IMR-90 (cell line): ENCODE measurements around the gene NFKBIE. TPM values are rescaled to one million over a fixed set of nuclear protein-coding genes. Genes with fewer than 3 reads are reported as not detected.

Experiments
- ATAC-seq: fragments of 200-7000 bp; cut with Tn5 transposase; 2 replicates; pipeline ENCODE4 v1.9.1; 2020; ENCODE audit warnings: low read depth, mild to moderate bottlenecking, moderate library complexity
- BruUV-seq: library from RNA; stranded (reverse); fragments of 400-500 nt; replicated peaks from 2 replicates; lab custom pipeline; 2021; lab: Mats Ljungman, UMichigan
- CTCF ChIA-PET: fragments of 300-600 bp; formaldehyde crosslinking; extraction: SDS; loops from one replicate; lab custom pipeline; 2021; ENCODE audit warnings: antibody characterized with exemption; lab: Yijun Ruan, JAX
- POLR2A ChIA-PET: fragments of 300-600 bp; sonication (Branson Sonifier 250); formaldehyde crosslinking; loops from one replicate; lab custom pipeline; 2022; ENCODE audit warnings: antibody characterized with exemption; ENCODE audit not compliant: unreplicated experiment; lab: Charles Lee
- DNase-seq: peaks from one replicate; pipeline ENCODE4 v3.0.0; 2013
- H2AFZ ChIP-seq: replicated peaks from 2 replicates; pipeline ENCODE3; 2013; ENCODE audit warnings: low read length, mild to moderate bottlenecking; ENCODE audit not compliant: poor library complexity
- H2AK5ac ChIP-seq: 2 replicates; pipeline ENCODE4 v1.6.1; 2013; ENCODE audit warnings: low read depth, low read length, inconsistent platforms
- H2AK9ac ChIP-seq: replicated peaks from 2 replicates; pipeline ENCODE3; 2013; ENCODE audit warnings: mild to moderate bottlenecking, low read depth, low read length, moderate library complexity; ENCODE audit not compliant: poor library complexity
- H2BK120ac ChIP-seq: 2 replicates; pipeline ENCODE4 v1.6.1; 2013; ENCODE audit warnings: low read depth, low read length, inconsistent platforms
- H2BK15ac ChIP-seq: 3 replicates; pipeline ENCODE4 v1.6.1; 2013; ENCODE audit warnings: low read depth, low read length, inconsistent platforms
- H2BK20ac ChIP-seq: 2 replicates; pipeline ENCODE4 v1.6.1; 2013; ENCODE audit warnings: low read depth, mild to moderate bottlenecking, inconsistent platforms, low read length, moderate library complexity
- H2BK5ac ChIP-seq: 2 replicates; pipeline ENCODE4 v1.6.1; 2013; ENCODE audit warnings: mild to moderate bottlenecking, low read depth, low read length, inconsistent platforms; ENCODE audit not compliant: poor library complexity, severe bottlenecking
- H3K14ac ChIP-seq: replicated peaks from 2 replicates; pipeline ENCODE4 v1.6.1; 2013; ENCODE audit warnings: low read depth, low read length, inconsistent platforms
- H3K18ac ChIP-seq: 2 replicates; pipeline ENCODE4 v1.6.1; 2013; ENCODE audit warnings: low read depth, low read length, control low read depth
- H3K23ac ChIP-seq: 2 replicates; pipeline ENCODE4 v1.6.1; 2013; ENCODE audit warnings: low read depth, low read length, inconsistent platforms
- H3K27ac ChIP-seq: 2 replicates; pipeline ENCODE4 v1.5.1; 2013; ENCODE audit warnings: mild to moderate bottlenecking, control low read depth, low read length; ENCODE audit not compliant: insufficient read depth
- H3K27me3 ChIP-seq: 2 replicates; pipeline ENCODE4 v1.6.1; 2013; ENCODE audit warnings: low read length; ENCODE audit not compliant: control insufficient read depth, insufficient read depth
- H3K36me3 ChIP-seq: 2 replicates; pipeline ENCODE4 v1.6.1; 2013; ENCODE audit warnings: low read length, mixed read lengths; ENCODE audit not compliant: control insufficient read depth, insufficient read depth
- H3K4ac ChIP-seq: 2 replicates; pipeline ENCODE4 v1.6.1; 2013; ENCODE audit warnings: low read depth, low read length, inconsistent platforms
- H3K4me1 ChIP-seq: 2 replicates; pipeline ENCODE4 v1.6.1; 2013; ENCODE audit warnings: low read length, mixed read lengths; ENCODE audit not compliant: control insufficient read depth, insufficient read depth
- H3K4me2 ChIP-seq: 2 replicates; pipeline ENCODE4 v1.6.1; 2013; ENCODE audit warnings: low read depth, mild to moderate bottlenecking, control low read depth, low read length, moderate library complexity
- H3K4me3 ChIP-seq: 2 replicates; pipeline ENCODE4 v1.5.1; 2013; ENCODE audit warnings: low read depth, mild to moderate bottlenecking, control low read depth, low read length, moderate library complexity; ENCODE audit not compliant: insufficient read depth
- H3K56ac ChIP-seq: 2 replicates; pipeline ENCODE4 v1.6.1; 2013; ENCODE audit warnings: low read length, inconsistent platforms; ENCODE audit not compliant: insufficient read depth; ENCODE audit errors: extremely low read depth
- H3K79me1 ChIP-seq, 2 experiments: 2 replicates each; pipeline ENCODE4 v1.6.1; 2013; ENCODE audit warnings: low read length in 2 of 2, inconsistent platforms in 1 of 2, low read depth in 1 of 2
- H3K9ac ChIP-seq: 2 replicates; pipeline ENCODE4 v1.6.1; 2013; ENCODE audit warnings: low read depth, low read length, control low read depth
- H3K9me1 ChIP-seq: 2 replicates; pipeline ENCODE4 v1.6.1; 2013; ENCODE audit warnings: low read length, inconsistent platforms; ENCODE audit not compliant: insufficient read depth
- H3K9me3 ChIP-seq: 2 replicates; pipeline ENCODE4 v1.6.1; 2013; ENCODE audit warnings: low read length; ENCODE audit not compliant: control insufficient read depth, insufficient read depth
- H4K20me1 ChIP-seq: 2 replicates; pipeline ENCODE4 v1.6.1; 2013; ENCODE audit warnings: low read length, inconsistent platforms; ENCODE audit not compliant: insufficient read depth
- H4K5ac ChIP-seq: 2 replicates; pipeline ENCODE4 v1.6.1; 2013; ENCODE audit warnings: mild to moderate bottlenecking, low read depth, low read length, control low read depth
- H4K8ac ChIP-seq, 2 experiments: 2 replicates each; pipeline ENCODE4 v1.6.1; 2013; ENCODE audit warnings: low read depth in 2 of 2, low read length in 2 of 2, control low read depth in 1 of 2, inconsistent platforms in 1 of 2
- H4K91ac ChIP-seq: 2 replicates; pipeline ENCODE4 v1.6.1; 2013; ENCODE audit warnings: low read depth, low read length, inconsistent platforms; ENCODE audit not compliant: insufficient read depth
- BHLHE40 ChIP-seq: fragments of 150-350 bp; IDR thresholded peaks from 2 replicates; pipeline ENCODE4 v1.6.1; 2016; ENCODE audit warnings: mild to moderate bottlenecking, low read depth, low read length
- MAZ ChIP-seq: IDR thresholded peaks from 2 replicates; pipeline ENCODE4 v1.6.1; 2012; ENCODE audit warnings: low read depth, mild to moderate bottlenecking, low read length, improper control_type of control experiment, moderate library complexity, borderline replicate concordance
- RAD21 ChIP-seq: IDR thresholded peaks from 2 replicates; pipeline ENCODE4 v1.6.1; 2012; ENCODE audit warnings: low read length, improper control_type of control experiment
- SMC3 ChIP-seq: fragments of 150-350 bp; IDR thresholded peaks from 2 replicates; pipeline ENCODE4 v1.6.1; 2016; ENCODE audit warnings: low read depth, mild to moderate bottlenecking, antibody characterized with exemption, low read length, moderate library complexity
- WGBS, 2 experiments: methylation state at CpG; one replicate each; pipeline versions ENCODE4 v1.1.5 to v1.1.7; 2013; ENCODE audit warnings: missing lambda C conversion rate in 2 of 2; ENCODE audit not compliant: insufficient read length in 1 of 2; ENCODE audit errors: extremely low coverage in 2 of 2; 5-methylcytosine and 5-hydroxymethylcytosine counted together
- dilution Hi-C: fragments of 300-500 bp; cut with HindIII; formaldehyde crosslinking; loops from one replicate; pipeline ENCODE4 v1.14.3; 2018; ENCODE audit warnings: low sequenced_read_pairs; ENCODE audit not compliant: unreplicated experiment
- in situ Hi-C: fragments of 300-500 bp; cut with MboI; formaldehyde crosslinking; loops from 3 replicates; pipeline ENCODE4 v1.14.3; 2019; ENCODE audit warnings: low sequenced_read_pairs, inconsistent platforms, mixed read lengths
- intact Hi-C: fragments of 100-400 bp; cut with micrococcal nuclease; formaldehyde crosslinking; loops from 2 replicates; pipeline ENCODE4 v1.10.0; 2022
- polyA plus RNA-seq, 3 experiments: library from polyadenylated mRNA; depleted of rRNA; stranded (reverse); fragments of >200 nt; gene quantifications; 2 replicates each; pipeline ENCODE4 v1.2.3, GENCODE V29; 2012; ENCODE audit warnings: low replicate concordance in 1 of 3
- total RNA-seq: library from RNA; depleted of rRNA; stranded (reverse); fragments of >200 nt; gene quantifications from 2 replicates; pipeline ENCODE4 v1.2.3, GENCODE V29; 2012

Gene NFKBIE
- total and polyA plus RNA-seq, 2 of the 4 experiments (the other 2 are of a cell fraction): 7.9 to 13.0 TPM

DNA sequence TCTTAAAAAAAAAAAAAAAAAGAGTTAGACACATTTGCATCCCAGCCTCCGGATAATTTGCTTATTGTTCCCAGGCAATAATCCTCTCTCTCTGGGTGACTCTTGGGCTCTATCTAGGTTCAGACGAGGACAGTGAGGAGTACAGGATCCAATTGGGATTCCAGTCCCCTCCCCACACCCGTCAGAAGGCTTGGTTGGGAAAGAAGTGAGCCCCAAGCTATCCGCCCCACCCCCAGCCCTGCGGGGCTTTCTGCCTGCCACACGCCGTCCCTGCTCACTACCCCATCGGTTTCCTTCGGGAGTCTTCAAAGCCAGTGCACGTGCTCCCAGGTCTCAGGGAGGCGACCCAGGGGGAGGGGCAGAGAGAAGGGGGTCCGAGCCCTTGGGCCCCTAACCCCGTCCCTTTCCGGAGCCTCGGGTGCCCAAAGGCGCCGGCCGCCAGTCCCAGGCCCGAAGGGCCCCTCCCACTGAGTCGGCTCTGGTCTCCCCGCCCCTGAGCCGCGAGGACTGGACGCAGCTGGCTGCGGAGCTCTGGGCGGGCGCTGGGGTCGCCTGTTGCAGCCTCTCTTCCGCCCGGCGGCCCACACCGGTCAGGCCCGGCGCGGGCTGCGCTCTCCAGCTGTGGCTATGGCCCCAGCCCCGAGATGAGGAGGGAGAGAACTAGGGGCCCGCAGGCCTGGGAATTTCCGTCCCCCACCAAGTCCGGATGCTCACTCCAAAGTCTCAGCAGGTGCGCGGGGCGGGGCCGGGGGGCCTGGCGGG lies 46.1 kb downstream of the NFKBIE start:
- WGBS, 2 experiments: no CpG with 5 or more reads among the region's 45 CpGs
- in situ Hi-C loops: no loop called here

More for the DNA sequence above, 46.1 kb downstream of the NFKBIE start:
- Histone ChIP-seq H3K14ac (no peak overlapping the region), H2BK120ac (no peak overlapping the region), H3K36me3 (no peaks in the 10 kb centered on the region), H2BK20ac (no peak overlapping the region), H3K4me1 (peaks cover 13% of the 10 kb centered on the region), H4K8ac (peak overlapping the region in 1 of 2 experiments; percentile 72; a peak in 1 of 4 replicates), H4K5ac (no peak overlapping the region), H4K20me1 (no peaks in the 10 kb centered on the region), H3K79me1 (0 out of 4 replicates have a peak, but pooled peaks cover 0 to under 1% of the 10 kb centered on the region in 2 experiments), H3K4ac (peak overlapping the region; percentile 78), H3K4me3 (peak overlapping the region; percentile 46), H3K56ac (no peak overlapping the region), H2AK5ac (no peak overlapping the region), H3K27ac (no peak overlapping the region), H3K18ac (no peak overlapping the region; the same call in 1 of the 2 replicates), H3K9me3 (no peaks in the 10 kb centered on the region), H2BK15ac (no peak overlapping the region), H3K9ac (peak overlapping the region; percentile 32; the same call in 1 of the 2 replicates), H3K4me2 (peak overlapping the region; percentile 86), H3K9me1 (peaks cover 4% of the 10 kb centered on the region; the same call in 1 of the 2 replicates), H4K91ac (no peak overlapping the region), H2AK9ac (peak overlapping the region; percentile 77), H2AFZ (peak overlapping the region; percentile 98), H3K27me3 (peaks cover 13% of the 10 kb centered on the region), H2BK5ac (no peak overlapping the region), H3K23ac (no peak overlapping the region; the same call in 1 of the 2 replicates)
- peak; percentile 55 for DNase-seq
- POLR2A ChIA-PET: interaction anchor here (0.5 kb wide), 1 partner anchor 29 kb away, joined by 8 read pairs; no protein-coding TSS in a partner anchor
- TF ChIP-seq SMC3 (no peak), MAZ (peak; percentile 22; the same call in 1 of the 2 replicates), RAD21 (no peak), BHLHE40 (no peak)
- ATAC-seq: peak; percentile 75
- intact Hi-C loops: no loop called here
- CTCF ChIA-PET: no interaction called here
- dilution Hi-C loops: no loop called here
- no TSS peak for BruUV-seq
